GM18499 (cell line): ENCODE results near the gene PCTP.

Source experiments
- ATAC-seq: cut with Tn5 transposase; IDR thresholded peaks from one replicate; pipeline ENCODE4 v1.9.1; 2021; ENCODE audit warnings: moderate number of reproducible peaks; ENCODE audit not compliant: insufficient read depth, unreplicated experiment

PCTP gene

DNA sequence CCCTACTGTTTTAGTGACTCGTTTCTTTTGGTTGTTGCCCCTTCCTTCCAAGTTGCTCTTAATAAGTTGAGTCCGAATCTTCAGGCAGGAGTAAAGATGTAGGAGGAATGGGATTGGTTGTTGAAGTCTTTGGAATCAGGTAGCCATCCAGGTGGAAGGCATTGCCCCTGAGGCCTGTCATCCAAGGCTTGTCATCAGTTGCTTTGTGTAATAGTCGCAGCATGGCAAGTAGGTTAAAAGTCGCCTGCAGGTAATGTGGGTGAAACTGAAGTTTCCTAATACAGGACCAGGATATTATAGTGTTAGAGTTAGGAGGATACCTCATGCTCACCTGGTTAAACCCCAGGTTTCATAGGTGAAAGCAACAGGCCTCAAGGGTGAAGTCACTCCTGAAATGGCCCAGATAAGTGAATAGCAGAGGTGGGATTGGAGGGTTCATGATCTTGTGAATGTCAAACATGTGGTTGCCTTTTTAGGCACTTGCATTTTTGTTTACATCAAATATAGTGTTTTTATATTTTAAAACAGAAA lies 934 bp downstream of the PCTP start:
- ATAC-seq = no peak

DNA sequence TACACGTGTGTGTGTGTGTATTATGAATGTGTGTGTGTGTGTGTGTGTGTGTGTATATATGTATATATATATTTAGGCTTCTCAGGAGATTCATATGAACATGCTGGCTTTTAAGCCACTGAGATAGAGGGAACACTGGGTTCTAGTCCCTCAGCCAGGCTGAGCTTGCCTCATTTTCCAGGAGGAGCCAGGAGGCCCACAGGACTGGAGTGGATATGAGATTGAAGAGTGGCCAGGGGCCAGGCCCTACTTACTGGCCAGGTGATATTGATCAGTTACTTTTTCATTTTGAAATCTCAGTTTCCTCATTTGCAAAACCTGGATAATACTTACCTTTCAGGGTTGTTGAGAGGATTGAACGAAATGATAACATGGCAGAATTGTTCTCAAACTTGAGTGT lies 5.8 kb downstream of the PCTP start:
- no peak for ATAC-seq

DNA sequence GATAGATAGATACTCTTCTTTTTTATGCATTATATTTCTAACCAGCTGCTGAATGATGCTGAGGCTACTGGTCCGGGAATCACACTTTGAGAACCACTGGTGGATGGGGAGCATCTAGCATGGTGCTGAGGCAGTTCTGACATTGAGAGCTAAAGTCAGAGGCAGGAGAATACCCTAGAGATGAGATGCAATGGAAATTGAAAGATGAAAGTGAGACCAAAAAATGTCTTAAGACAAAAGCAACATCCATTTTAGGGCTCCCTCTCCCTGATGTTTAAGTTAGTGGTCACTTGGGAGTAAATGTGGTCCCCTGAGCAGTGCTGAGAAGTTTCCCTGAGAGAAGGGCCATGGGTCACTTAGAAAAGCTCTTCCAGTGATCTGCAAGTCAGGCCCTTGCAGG lies 6.8 kb downstream of the PCTP start:
- ATAC-seq = no peak

GRCh38 chr17:55758171-55758570 lies 7.3 kb downstream of the PCTP start:
- no peak for ATAC-seq

- no peak for ATAC-seq
Observed at GRCh38 chr17:55760643-55761355, 9.9 kb downstream of the PCTP start.

DNA sequence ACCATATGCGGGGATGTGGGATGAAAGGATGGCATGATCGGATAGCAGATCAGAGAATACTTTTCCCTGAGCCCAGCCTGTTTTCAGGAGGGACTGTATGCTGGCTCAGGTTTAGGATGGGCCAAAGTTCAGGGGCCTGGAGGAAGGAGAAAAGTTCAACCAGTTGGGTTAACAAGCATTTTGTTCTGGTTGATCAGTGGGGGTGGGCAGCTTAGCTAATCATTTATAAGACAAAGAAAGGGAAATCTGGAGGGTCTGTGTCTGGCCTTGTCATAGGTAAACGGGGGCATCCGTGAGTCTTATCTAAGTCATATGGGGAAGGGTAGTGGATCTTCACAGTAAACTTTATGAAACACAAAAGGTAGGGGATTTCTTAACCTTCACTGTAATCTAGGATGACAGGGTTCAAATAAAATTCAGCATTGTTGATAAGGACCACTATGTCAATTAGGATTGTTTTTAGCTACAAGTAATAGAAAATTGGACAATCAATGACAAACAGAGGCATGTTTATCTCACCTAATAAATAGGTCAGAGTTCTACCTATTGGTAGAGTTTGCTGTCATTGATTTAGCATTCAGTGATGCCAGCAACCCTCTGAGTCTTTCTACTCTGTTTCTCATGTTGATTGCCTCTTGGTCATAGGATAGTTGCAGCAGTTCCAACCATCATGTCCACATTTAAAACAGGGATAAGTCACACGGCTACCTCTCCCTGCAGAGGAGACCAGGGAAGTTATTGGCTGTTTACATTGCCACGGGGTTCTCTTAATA lies 11.4 kb downstream of the PCTP start:
- no peak for ATAC-seq

GRCh38 chr17:55763856-55764255 lies 13.0 kb downstream of the PCTP start:
- ATAC-seq = no peak

GRCh38 chr17:55764610-55765009 lies 13.8 kb downstream of the PCTP start:
- no peak for ATAC-seq

GRCh38 chr17:55765472-55765871 lies 14.6 kb downstream of the PCTP start:
- no peak for ATAC-seq

- no peak for ATAC-seq
Observed at GRCh38 chr17:55768936-55769624, 18.2 kb downstream of the PCTP start.

- no peak for ATAC-seq
Observed at GRCh38 chr17:55769625-55770000, 18.8 kb downstream of the PCTP start.

- ATAC-seq = no peak
Observed at GRCh38 chr17:55770196-55770870, 19.5 kb downstream of the PCTP start.

DNA sequence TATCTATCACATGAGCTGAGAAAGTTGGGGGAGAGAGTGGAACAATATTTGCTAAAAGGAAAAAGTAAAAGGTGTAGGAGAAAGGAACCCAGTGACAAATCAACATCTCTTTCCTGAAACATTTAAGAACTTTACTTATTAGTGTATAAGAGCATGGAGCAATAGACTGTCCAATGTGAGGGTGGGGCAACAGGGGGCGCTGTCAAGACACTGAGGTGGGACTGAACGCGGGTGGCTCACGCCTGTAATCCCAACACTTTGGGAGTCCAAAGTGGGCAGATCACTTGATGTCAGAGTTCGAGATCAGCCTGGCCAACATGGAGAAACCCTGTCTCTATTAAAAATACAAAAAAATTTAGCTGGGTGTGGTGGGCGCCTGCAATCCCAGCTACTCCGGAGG lies 21.2 kb downstream of the PCTP start:
- no peak for ATAC-seq

- ATAC-seq = no peak
Observed at GRCh38 chr17:55773671-55774070, 22.8 kb downstream of the PCTP start.

DNA sequence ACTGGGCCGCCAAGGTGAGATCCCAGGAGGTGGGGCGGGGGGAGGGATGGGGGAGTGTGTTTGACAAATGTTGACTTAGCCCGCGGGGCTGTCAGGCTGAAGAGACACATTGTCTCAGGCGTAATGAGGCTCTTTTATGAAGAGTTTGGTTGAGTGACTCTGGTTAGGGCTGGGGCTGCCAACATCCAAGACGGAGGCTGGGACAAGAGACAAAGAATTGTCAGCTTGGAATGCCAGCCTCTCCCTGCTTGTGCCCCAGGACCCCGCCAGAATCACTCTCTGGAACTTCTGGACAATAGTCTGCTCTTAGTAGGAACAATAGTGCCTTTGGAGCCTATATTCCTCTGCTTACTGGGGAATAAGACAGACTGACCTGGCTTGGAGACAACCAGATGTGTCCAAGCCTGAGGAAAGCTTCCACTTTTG lies 24.0 kb downstream of the PCTP start:
- no peak for ATAC-seq

DNA sequence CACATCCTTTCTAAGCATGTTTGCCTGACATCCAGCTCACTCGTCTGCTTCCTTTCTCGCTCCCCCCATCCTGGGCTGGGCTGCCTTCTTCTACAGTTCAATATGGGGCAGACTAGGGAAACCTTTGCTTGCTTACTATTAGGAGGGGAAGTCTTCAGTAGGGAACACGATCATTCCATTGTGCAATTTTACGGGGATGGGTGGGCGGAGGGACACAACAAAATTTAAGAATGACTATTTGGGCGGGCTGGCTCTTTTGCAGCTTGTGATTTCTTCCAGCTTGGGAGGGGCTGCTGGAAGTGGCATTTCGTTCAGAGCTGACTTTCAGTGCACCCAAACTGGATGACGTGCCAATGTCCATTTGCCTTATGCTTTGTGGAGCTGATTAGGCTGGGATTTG lies 25.4 kb downstream of the PCTP start:
- no peak for ATAC-seq

GRCh38 chr17:55777471-55777971 lies 26.7 kb downstream of the PCTP start:
- no peak for ATAC-seq

DNA sequence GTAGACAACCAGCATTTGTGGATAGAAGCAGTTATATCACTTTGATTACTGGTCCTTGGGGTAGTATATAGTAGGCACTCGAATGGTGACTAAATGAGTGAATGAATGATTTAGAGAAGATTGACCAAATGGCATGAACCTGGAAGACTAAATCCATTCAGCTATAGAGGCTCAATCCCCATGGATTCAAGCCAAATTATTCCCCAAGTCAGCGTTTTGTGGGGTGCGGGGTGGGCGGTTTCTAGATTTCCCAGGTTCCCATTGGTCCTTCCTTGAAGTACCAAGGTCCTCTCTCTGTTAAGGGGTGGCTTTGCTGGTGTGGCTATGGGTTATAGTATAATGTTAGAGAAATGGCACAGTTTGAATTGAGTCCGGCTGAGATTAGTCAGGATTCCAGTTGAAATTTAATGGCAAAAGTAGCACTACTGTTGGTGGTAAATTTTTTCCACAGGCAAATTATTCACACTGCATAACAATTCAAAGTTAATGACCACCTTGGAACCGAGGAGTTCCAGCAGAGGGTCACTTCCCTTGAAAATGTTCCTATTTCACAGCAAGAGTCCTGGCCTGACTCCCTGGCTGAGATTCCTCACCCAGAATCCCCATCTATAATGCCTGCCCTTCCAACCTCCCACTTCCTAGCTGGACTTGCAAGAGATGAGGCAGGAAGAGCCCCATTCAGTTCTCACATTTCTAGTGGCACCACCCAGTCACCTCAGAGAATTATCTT lies 27.7 kb downstream of the PCTP start:
- no peak for ATAC-seq

DNA sequence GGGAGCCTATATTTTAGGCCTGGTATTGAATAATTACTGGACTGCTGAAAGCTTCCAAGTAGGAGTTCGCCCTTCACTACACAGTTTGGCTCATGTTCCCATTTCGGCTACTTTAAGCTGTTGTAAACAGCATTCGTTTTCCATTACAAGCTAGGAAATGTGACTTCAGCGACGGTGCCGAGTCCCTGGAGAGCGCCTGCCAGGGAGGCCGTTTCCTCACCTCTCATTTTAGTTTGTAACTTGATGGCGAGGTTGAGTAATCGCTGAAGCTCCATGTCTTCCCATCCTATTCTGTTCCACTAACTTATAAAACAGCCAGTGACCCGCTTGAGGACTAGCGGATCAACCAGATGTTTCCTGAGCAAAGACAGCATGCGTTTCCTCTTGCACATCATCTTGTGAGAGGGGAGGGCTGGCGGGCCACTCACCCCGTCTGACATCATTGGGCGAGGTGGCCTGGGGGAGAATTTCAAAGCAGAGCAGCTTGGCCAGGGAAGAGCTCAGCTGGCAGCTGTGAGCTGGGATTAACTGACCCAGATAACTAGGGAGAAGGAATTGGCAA lies 32.9 kb downstream of the PCTP start:
- no peak for ATAC-seq
